GM19324 (cell line): ENCODE results near the gene RPS25.
"Not testable (repeated sequence)": the region's sequence is repeated elsewhere in the genome, so short reads cannot be mapped to it uniquely, and the experiment has no call there.

Experiments
- ATAC-seq: cut with Tn5 transposase; IDR thresholded peaks from one replicate; pipeline ENCODE4 v1.9.1; 2021; ENCODE audit warnings: mild to moderate bottlenecking, moderate library complexity; ENCODE audit not compliant: unreplicated experiment, low FRiP score

The RPS25 gene

GRCh38 chr11:119041821-119042514 is 23.8 kb upstream of the RPS25 start:
- no peak for ATAC-seq

GRCh38 chr11:119039471-119039870 is 21.3 kb upstream of the RPS25 start:
- not testable (repeated sequence) for ATAC-seq

- no peak for ATAC-seq
Observed at GRCh38 chr11:119038884-119039283, 20.7 kb upstream of the RPS25 start.

GRCh38 chr11:119034813-119035212 is 16.7 kb upstream of the RPS25 start:
- no peak for ATAC-seq

GRCh38 chr11:119033421-119033820 is 15.3 kb upstream of the RPS25 start:
- ATAC-seq: not testable (repeated sequence)

- no peak for ATAC-seq
Observed at GRCh38 chr11:119031912-119032280, 13.8 kb upstream of the RPS25 start.

- peak; percentile 86 for ATAC-seq
Observed at GRCh38 chr11:119030329-119031047, 12.3 kb upstream of the RPS25 start, which contains the start of gene SLC37A4. TSS of gene SLC37A4 (minus strand) at chr11:119030877.

GRCh38 chr11:119030029-119030328 is 11.8 kb upstream of the RPS25 start:
- peak; percentile 9 for ATAC-seq

GRCh38 chr11:119029340-119030028 is 11.3 kb upstream of the RPS25 start:
- ATAC-seq: no peak

- no peak for ATAC-seq
Observed at GRCh38 chr11:119029069-119029339, 10.9 kb upstream of the RPS25 start.

- no peak for ATAC-seq
Observed at GRCh38 chr11:119028346-119029068, 10.4 kb upstream of the RPS25 start.

GRCh38 chr11:119027561-119028345 is 9.6 kb upstream of the RPS25 start:
- ATAC-seq: no peak

GRCh38 chr11:119026970-119027369 is 8.8 kb upstream of the RPS25 start:
- ATAC-seq: no peak

GRCh38 chr11:119025978-119026766 is 8.0 kb upstream of the RPS25 start:
- no peak for ATAC-seq

GRCh38 chr11:119025541-119025940 is 7.4 kb upstream of the RPS25 start:
- ATAC-seq: no peak

GRCh38 chr11:119025099-119025473 is 6.9 kb upstream of the RPS25 start:
- ATAC-seq: no peak

GRCh38 chr11:119024430-119025098 is 6.4 kb upstream of the RPS25 start:
- no peak for ATAC-seq

- ATAC-seq: no peak
Observed at GRCh38 chr11:119023741-119024140, 5.6 kb upstream of the RPS25 start.

GRCh38 chr11:119021631-119022030 is 3.5 kb upstream of the RPS25 start:
- no peak for ATAC-seq
